Measurements from ENCODE around the gene UFD1.

The UFD1 gene

GRCh38 chr22:19516378-19517170 is 37.6 kb upstream of the UFD1 start:
- no peak for DNase-seq

GRCh38 chr22:19515654-19516377 is 36.8 kb upstream of the UFD1 start:
- no peak for DNase-seq

GRCh38 chr22:19514831-19515565 is 36.0 kb upstream of the UFD1 start:
- DNase-seq: no peak

- no peak for DNase-seq
Measured at GRCh38 chr22:19513823-19514222, 34.8 kb upstream of the UFD1 start.

- no peak for DNase-seq
Measured at GRCh38 chr22:19510919-19511341, 31.9 kb upstream of the UFD1 start.

GRCh38 chr22:19509923-19510322 is 30.9 kb upstream of the UFD1 start:
- no peak for DNase-seq

GRCh38 chr22:19509191-19509590 is 30.2 kb upstream of the UFD1 start:
- DNase-seq: no peak

GRCh38 chr22:19508024-19508776 is 29.2 kb upstream of the UFD1 start:
- DNase-seq: no peak

GRCh38 chr22:19507534-19507861 is 28.5 kb upstream of the UFD1 start:
- no peak for DNase-seq

- no peak for DNase-seq
Measured at GRCh38 chr22:19506212-19506611, 27.2 kb upstream of the UFD1 start.

- DNase-seq: no peak
Measured at GRCh38 chr22:19505735-19506126, 26.7 kb upstream of the UFD1 start.

GRCh38 chr22:19504900-19505734 is 26.1 kb upstream of the UFD1 start:
- no peak for DNase-seq

GRCh38 chr22:19503869-19504268 is 24.9 kb upstream of the UFD1 start:
- no peak for DNase-seq

- no peak for DNase-seq
Measured at GRCh38 chr22:19503367-19503766, 24.4 kb upstream of the UFD1 start.

- DNase-seq: no peak
Measured at GRCh38 chr22:19501897-19502447, 23.0 kb upstream of the UFD1 start.

GRCh38 chr22:19499880-19500242 is 20.9 kb upstream of the UFD1 start:
- no peak for DNase-seq

GRCh38 chr22:19499236-19499879 is 20.4 kb upstream of the UFD1 start:
- no peak for DNase-seq

GRCh38 chr22:19498866-19499190 is 19.8 kb upstream of the UFD1 start:
- DNase-seq: no peak

GRCh38 chr22:19498154-19498865 is 19.3 kb upstream of the UFD1 start:
- DNase-seq: no peak

All from anterior cingulate cortex (tissue), 58 donors.